ENCODE data around the gene PRSS38.
"Not testable (repeated sequence)": the region's sequence is repeated elsewhere in the genome, so short reads cannot be mapped to it uniquely, and the experiment has no call there.

PRSS38 gene

DNA sequence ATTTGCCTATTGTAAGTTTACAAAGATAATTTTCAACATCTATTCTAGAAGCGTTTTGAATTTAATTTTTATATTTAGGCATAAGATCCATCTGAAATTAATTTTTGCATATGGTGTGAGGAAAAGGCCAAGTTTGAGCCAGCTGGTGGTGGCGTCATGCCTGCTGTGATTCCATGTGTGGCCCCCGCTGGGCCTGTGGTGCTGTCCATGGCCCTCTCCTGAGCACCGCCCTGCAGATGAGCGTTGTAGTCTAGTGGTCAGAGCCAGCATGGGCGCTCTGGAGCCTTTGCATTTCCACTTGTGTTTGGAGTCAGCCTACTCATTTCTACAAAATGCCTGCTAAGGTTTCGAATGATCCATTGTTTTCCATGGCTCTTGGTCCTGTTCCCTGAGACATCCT is 22.7 kb downstream of the PRSS38 start:
- no peak for FAIRE-seq

GRCh38 chr1:227841096-227841495 is 25.6 kb downstream of the PRSS38 start:
- FAIRE-seq: no peak
- DNase-seq (ENCODE audit: insufficient read length, low spot score): no peak

More for the DNA sequence above, 22.7 kb downstream of the PRSS38 start:
- DNase-seq (ENCODE audit: insufficient read length, low spot score): no peak

GRCh38 chr1:227844320-227845146 is 29.1 kb downstream of the PRSS38 start:
- FAIRE-seq (no peak), DNase-seq (ENCODE audit: insufficient read length, low spot score) (no peak)

DNA sequence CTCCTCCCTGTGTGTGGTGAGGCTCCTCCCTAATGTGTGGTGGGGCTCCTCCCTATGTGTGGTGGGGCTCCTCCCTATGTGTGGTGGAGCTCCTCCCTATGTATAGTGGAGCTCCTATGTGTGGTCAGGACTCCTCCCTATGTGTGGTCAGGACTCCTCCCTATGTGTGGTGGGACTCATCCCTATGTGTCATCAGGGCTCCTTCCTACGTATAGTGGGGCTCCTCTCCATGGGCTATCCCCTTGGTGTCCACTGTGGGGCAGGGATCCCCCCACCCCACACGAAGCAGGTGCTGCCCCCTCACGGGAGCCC is 29.6 kb downstream of the PRSS38 start:
- no peak for FAIRE-seq
- DNase-seq (ENCODE audit: insufficient read length, low spot score): no peak

DNA sequence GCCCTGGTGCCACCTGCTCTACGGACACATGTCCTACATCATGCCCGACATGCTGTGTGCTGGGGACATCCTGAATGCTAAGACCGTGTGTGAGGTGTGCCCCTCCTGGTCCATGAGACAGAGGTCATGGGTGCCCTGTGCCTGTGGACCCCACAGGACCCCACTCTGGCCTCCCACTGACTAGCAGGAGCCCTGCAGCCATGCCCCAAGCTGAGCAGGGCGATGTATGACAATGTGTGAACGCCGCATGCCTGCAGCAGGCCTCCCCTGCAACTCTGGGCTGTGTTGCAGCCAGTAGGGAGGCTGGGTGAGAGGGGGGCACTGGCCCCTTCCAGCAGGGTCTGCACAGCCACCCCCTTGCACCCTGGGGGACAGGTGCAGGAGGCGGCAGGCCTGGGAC is 30.0 kb downstream of the PRSS38 start:
- FAIRE-seq (no peak), DNase-seq (ENCODE audit: insufficient read length, low spot score) (no peak)

DNA sequence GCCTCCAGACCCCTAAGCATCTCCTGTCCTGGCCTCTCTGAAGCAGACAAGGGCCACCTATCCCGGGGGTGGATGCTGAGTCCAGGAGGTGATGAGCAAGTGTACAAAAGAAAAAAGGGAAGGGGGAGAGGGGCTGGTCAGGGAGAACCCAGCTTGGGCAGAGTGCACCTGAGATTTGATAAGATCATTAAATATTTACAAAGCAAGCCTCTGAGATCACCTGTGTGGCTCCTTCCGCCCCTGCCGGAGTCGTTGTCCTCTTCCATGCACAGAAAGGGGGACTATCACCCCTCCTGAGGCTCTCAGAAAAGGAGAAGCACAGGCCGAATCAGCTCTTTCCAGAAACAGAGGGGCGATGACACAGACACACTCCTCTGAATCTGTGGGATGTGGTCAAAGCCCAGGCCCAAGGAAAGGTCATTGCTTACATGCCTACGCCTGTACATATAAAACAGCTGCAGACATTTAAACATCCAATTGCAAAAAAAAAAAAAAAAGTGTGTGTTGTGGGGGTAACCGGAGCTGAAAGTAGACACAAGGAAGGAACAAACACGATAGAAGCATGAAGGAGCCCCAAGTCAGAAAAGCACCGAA is 30.9 kb downstream of the PRSS38 start:
- FAIRE-seq: no peak
- no peak for DNase-seq (ENCODE audit: insufficient read length, low spot score)

- DNase-seq (ENCODE audit: insufficient read length, low spot score); FAIRE-seq: not testable (repeated sequence)
These were observed 31.6 kb downstream of the PRSS38 start for GRCh38 chr1:227847046-227847445.

GRCh38 chr1:227848430-227848932 is 33.0 kb downstream of the PRSS38 start:
- DNase-seq (ENCODE audit: insufficient read length, low spot score) (no peak), FAIRE-seq (no peak)

DNA sequence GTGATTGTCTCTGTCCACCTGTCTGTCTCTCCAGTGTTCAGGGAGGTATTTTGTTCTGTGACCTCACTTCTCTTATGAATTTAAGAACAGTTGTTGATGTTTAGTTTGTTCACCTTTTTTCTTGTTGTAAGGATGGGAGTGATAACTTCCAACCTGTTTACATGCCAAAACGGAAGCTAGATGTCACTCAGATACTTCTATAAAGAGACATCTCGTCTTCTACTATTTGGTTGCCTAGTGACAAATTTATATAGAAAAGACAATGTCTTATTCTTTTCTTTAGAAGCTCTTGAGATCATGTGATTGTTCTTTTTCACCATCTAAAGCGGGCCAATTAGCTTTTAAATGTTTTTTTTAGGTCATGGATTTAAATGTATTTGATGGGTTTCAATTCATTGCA is 33.8 kb downstream of the PRSS38 start:
- no peak for FAIRE-seq
- no peak for DNase-seq (ENCODE audit: insufficient read length, low spot score)

DNA sequence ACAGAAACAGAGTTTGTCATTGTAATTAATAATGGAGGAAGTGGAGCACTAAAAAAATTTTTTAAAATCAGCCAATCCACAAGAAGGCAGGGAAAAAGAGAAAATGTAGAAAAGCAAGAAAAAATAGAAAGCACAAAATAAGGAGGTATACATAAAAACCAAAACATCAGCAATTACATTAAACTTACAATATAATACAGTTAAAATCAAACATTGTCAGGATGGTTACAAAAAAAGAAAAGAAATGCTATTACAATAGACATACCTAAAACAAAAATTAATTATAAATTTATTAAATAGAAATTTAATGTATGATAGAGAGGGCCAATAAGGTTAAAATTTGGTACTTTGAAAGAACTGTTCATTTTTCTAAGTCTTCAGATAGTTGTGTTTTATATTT is 38.7 kb downstream of the PRSS38 start:
- FAIRE-seq (no peak), DNase-seq (ENCODE audit: insufficient read length, low spot score) (no peak)

- no peak for FAIRE-seq
- DNase-seq (ENCODE audit: insufficient read length, low spot score): no peak
These were observed 40.2 kb downstream of the PRSS38 start for GRCh38 chr1:227855687-227856086.

GRCh38 chr1:227856147-227856858 is 40.8 kb downstream of the PRSS38 start:
- DNase-seq (ENCODE audit: insufficient read length, low spot score) (no peak), FAIRE-seq (no peak)

DNA sequence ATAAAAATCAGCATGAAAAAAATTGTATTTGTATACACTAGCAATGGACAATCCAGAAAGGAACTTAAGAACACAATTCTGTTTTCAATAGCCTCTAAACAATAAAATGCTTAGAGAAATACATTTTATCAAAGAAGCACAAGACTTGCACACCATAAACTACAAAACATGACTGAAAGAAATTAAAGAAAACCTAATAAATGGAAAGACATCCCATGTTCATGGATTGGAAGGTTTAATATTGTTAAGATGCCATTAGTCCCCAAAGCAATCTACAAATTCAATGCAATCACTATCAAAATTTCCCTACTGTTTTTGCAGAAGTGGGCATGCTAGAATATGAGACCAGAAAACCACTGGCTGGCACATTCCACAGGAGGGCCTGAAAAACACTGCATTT is 49.4 kb downstream of the PRSS38 start:
- DNase-seq (ENCODE audit: insufficient read length, low spot score) (no peak), FAIRE-seq (no peak)

DNA sequence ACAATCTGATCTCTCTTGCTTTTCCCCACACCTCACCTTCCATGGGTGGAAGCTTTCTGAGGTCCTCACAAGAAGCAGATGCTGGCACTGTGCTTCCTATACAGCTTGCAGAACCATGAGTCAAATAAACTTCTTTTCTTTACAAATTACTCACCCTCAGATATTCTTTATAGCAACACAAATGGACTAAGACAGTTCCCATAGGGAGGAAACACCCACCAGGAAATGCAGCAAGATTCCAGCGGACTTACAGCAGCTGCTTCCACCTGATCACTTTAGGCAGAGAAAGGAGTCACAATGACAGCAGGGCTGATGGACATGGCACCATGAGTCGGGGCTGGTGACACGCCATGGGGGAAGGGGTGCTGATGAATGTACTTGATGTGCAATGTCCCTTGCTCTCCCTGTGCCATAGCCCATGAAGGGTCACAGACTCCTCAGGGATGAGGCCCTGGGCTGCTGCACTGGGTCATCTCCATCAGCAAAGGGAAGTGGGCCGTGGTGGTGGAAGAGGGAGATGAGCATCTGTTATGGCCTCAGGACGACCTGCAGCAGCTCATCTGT is 53.9 kb downstream of the PRSS38 start:
- no peak for DNase-seq (ENCODE audit: insufficient read length, low spot score)
- no peak for FAIRE-seq

- FAIRE-seq: no peak
These were observed 54.4 kb downstream of the PRSS38 start for GRCh38 chr1:227869851-227870305.

GRCh38 chr1:227870366-227870765 is 54.9 kb downstream of the PRSS38 start:
- no peak for FAIRE-seq
- no peak for DNase-seq (ENCODE audit: insufficient read length, low spot score)

More at GRCh38 chr1:227869851-227870305, 54.4 kb downstream of the PRSS38 start:
- DNase-seq (ENCODE audit: insufficient read length, low spot score): no peak

DNA sequence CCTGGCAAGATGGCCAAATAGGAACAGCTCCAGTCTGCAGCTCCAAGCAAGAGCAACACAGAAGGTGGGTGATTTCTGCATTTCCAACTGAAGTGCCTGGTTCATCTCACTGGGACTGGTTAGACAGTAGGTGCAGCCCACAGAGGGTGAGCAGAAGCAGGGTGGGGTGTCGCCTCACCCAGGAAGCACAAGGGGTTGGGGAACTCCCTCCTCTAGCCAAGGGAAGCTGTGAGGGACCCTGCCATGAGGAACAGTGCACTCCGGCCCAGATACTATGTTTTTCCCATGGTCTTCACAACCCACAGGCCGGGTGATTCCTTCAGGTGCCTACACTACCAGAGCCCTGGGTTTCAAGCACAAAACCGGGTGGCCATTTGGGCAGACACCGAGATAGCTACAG is 56.4 kb downstream of the PRSS38 start:
- FAIRE-seq; DNase-seq (ENCODE audit: insufficient read length, low spot score): not testable (repeated sequence)

DNA sequence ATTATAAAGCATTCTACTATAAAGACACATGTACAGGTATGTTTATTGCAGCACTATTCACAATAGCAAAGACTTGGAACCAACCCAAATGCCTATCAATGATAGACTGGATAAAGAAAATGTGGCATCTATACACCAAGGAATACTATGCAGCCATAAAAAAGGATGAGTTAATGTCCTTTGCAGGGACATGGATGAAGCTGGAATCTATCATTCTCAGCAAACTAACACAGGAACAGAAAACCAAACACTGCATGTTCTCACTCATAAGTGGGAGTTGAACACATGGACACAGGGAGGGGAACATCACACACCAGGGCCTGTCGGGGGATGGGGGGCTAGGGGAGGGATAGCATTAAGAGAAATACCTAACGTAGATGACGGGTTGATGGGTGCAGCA is 62.3 kb downstream of the PRSS38 start:
- not testable (repeated sequence) for DNase-seq (ENCODE audit: insufficient read length, low spot score); FAIRE-seq

- DNase-seq (ENCODE audit: insufficient read length, low spot score): no peak
- no peak for FAIRE-seq
These were observed 65.0 kb downstream of the PRSS38 start for GRCh38 chr1:227880342-227880924.

DNA sequence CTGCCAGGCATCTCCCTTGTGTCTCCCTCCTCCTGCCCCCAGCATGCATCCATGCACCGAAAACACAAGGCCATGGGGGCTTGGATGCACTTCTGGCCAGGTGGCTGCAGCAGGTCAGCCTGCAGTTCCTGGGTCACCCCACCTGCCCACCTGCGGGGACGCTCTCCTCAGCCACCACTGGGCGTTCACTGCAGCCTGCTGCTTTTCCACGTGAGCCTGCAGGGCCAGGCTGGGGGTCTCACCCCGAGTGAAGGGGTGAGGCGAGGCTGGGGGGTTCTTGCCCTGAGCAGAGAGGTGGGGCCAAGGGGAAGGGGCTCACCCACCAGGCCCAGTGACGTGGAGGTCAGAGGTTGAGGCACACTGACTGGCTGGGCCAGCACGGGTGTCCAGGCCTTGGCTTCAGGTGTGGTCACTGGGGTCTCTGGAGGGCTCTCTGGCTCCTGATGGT is 67.6 kb downstream of the PRSS38 start:
- no peak for FAIRE-seq

More for the DNA sequence above, 67.6 kb downstream of the PRSS38 start:
- DNase-seq (ENCODE audit: insufficient read length, low spot score): no peak
